Body of pancreas (tissue), 4 donors: Measurements from ENCODE around the gene AGT. TPM values are rescaled to one million over a fixed set of nuclear protein-coding genes. Genes with fewer than 3 reads are reported as not detected.

Experiments used
- ATAC-seq: fragments of 150-250 bp; one replicate; pipeline ENCODE4 v1.9.1; 2016
- DNase-seq, 4 donors: peaks; one replicate each; pipeline ENCODE4 v3.0.0-alpha.2; 2019
- H3K27ac ChIP-seq, 4 donors: fragments of 200-600 bp; sonication (generic); 1 replicate in 3 of 4; 2 replicates in 1 of 4; pipeline versions ENCODE4 v1.5.1 to v1.6.1; 2016 to 2019; ENCODE audit warnings: mild to moderate bottlenecking in 1 of 4, mixed read lengths in 1 of 4, moderate library complexity in 1 of 4
- H3K27me3 ChIP-seq, 2 donors: fragments of 200-600 bp; sonication (generic); one replicate each; pipeline ENCODE4 v1.6.0; 2016; ENCODE audit warnings: mild to moderate bottlenecking in 1 of 2
- H3K36me3 ChIP-seq, 2 donors: fragments of 200-600 bp; sonication (generic); replicated peaks in 1 of 2; 2 replicates each; pipeline ENCODE4 v1.5.1; 2016; ENCODE audit warnings: low read depth in 2 of 2; ENCODE audit not compliant: insufficient read depth in 1 of 2
- H3K4me1 ChIP-seq: fragments of 200-600 bp; sonication (generic); one replicate; pipeline ENCODE4 v1.6.0; 2016
- H3K4me3 ChIP-seq, 2 donors: fragments of 200-600 bp; sonication (generic); 1 replicate in 1 of 2; 2 replicates in 1 of 2; pipeline ENCODE4 v1.5.1; 2016 to 2019
- H3K9me3 ChIP-seq, 3 donors: fragments of 200-600 bp; sonication (generic); 1 replicate in 2 of 3; 2 replicates in 1 of 3; pipeline ENCODE4 v1.5.1; 2016
- POLR2A ChIP-seq, 3 donors: fragments of 450-650 bp; IDR thresholded peaks; one replicate each; pipeline ENCODE4 v1.6.1; 2016; ENCODE audit warnings: antibody characterized with exemption in 3 of 3, mild to moderate bottlenecking in 2 of 3
- WGBS, 2 donors: methylation state at CpG; one replicate each; pipeline ENCODE4 v1.1.5; 2017; 5-methylcytosine and 5-hydroxymethylcytosine counted together
- intact Hi-C: fragments of 100-400 bp; cut with DNase I; formaldehyde crosslinking; loops from one replicate; pipeline ENCODE4 v1.15.1; 2023
- total RNA-seq, 2 donors: library from RNA; depleted of rRNA; stranded (reverse); fragments of >200 nt; gene quantifications; one replicate each; pipeline ENCODE4 v1.1.0, GENCODE V29; 2016
- TF ChIP-seq, protein P1 (sequence below), 7 experiments: fragments of 450-650 bp in 4 of 7; fragments of 200-600 bp in 3 of 7; sonication (generic) in 3 of 7; IDR thresholded peaks; one replicate each; pipeline ENCODE4 v1.5.1; 2016 to 2019; ENCODE audit warnings: antibody characterized with exemption in 7 of 7

AGT gene
- total RNA-seq, 2 donors from 2014 or later: 5.6 to 11.2 TPM

GRCh38 chr1:230680300-230681025 is 33.5 kb downstream of the AGT start:
- DNase-seq (no peak), ATAC-seq (no peak)
- Histone ChIP-seq H3K36me3 (peaks cover 0 to 16% of the 10 kb centered on the region in 2 donors), H3K9me3 (no peaks in the 10 kb centered on the region), H3K27ac (no peak overlapping the region), H3K27me3 (no peaks in the 10 kb centered on the region), H3K4me3 (no peak overlapping the region), H3K4me1 (peaks cover 25% of the 10 kb centered on the region)
- intact Hi-C loops: no loop called here
- TF ChIP-seq, protein P1, sequence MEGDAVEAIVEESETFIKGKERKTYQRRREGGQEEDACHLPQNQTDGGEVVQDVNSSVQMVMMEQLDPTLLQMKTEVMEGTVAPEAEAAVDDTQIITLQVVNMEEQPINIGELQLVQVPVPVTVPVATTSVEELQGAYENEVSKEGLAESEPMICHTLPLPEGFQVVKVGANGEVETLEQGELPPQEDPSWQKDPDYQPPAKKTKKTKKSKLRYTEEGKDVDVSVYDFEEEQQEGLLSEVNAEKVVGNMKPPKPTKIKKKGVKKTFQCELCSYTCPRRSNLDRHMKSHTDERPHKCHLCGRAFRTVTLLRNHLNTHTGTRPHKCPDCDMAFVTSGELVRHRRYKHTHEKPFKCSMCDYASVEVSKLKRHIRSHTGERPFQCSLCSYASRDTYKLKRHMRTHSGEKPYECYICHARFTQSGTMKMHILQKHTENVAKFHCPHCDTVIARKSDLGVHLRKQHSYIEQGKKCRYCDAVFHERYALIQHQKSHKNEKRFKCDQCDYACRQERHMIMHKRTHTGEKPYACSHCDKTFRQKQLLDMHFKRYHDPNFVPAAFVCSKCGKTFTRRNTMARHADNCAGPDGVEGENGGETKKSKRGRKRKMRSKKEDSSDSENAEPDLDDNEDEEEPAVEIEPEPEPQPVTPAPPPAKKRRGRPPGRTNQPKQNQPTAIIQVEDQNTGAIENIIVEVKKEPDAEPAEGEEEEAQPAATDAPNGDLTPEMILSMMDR (IDR thresholded peaks at IDR 0.05): no peak
- no peak for TF ChIP-seq POLR2A (IDR thresholded peaks at IDR 0.05)
- WGBS, 2 donors: 21 to 38% methylated on average over 4 of the region's 4 CpGs

- Histone ChIP-seq H3K4me1 (peaks cover 25% of the 10 kb centered on the region), H3K27ac (no peak overlapping the region), H3K9me3 (no peaks in the 10 kb centered on the region), H3K4me3 (no peak overlapping the region), H3K27me3 (no peaks in the 10 kb centered on the region), H3K36me3 (peaks cover 0 to 12% of the 10 kb centered on the region in 2 donors)
- no peak for DNase-seq
- TF ChIP-seq POLR2A (IDR thresholded peaks at IDR 0.05): no peak
- TF ChIP-seq, protein P1 (IDR thresholded peaks at IDR 0.05): no peak
- WGBS, 2 donors: 89 to 92% methylated on average over 2 of the region's 2 CpGs
- intact Hi-C loops: no loop called here
- ATAC-seq: no peak
Observed at GRCh38 chr1:230679825-230680224, 34.1 kb downstream of the AGT start.

GRCh38 chr1:230679192-230679591 is 34.7 kb downstream of the AGT start:
- no peak for DNase-seq
- TF ChIP-seq, protein P1 (IDR thresholded peaks at IDR 0.05): no peak
- TF ChIP-seq POLR2A (IDR thresholded peaks at IDR 0.05): no peak
- Histone ChIP-seq H3K27me3 (no peaks in the 10 kb centered on the region), H3K36me3 (peaks cover 0 to 10% of the 10 kb centered on the region in 2 donors), H3K27ac (no peak overlapping the region), H3K4me1 (peaks cover 25% of the 10 kb centered on the region), H3K4me3 (no peak overlapping the region), H3K9me3 (no peaks in the 10 kb centered on the region)
- intact Hi-C loops: no loop called here
- WGBS, 2 donors: 74 to 84% methylated on average over 3 of the region's 3 CpGs
- no peak for ATAC-seq

DNA sequence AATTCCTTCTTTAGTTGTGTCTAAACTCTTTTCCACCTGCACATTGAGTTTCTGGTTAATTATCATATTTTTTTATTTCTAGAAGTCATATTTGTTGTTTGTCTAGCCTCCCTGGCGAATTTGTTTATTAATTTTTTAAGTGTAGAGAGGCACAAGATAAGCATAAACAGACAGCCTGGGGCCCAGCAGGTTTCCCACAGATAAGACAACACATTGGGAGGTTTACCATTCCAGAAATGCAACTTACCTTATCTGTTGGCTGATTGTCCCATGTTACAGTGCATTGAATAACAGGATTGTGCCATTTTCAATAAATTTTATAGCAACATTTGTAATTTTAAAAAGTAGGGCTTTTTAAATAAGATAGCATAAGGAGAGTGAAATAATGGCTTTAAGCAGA is 36.7 kb downstream of the AGT start:
- no peak for DNase-seq
- H3K9me3 ChIP-seq: no peaks in the 10 kb centered on the region
- TF ChIP-seq, protein P1 (IDR thresholded peaks at IDR 0.05): no peak
- no peak for TF ChIP-seq POLR2A (IDR thresholded peaks at IDR 0.05)
- ATAC-seq: no peak
- intact Hi-C loops: no loop called here
- H3K27ac ChIP-seq: no peak overlapping the region
- peaks cover 42% of the 10 kb centered on the region for H3K4me1 ChIP-seq
- H3K27me3 ChIP-seq: no peaks in the 10 kb centered on the region
- WGBS, 2 donors: 69 to 81% methylated on average over 1 of the region's 1 CpG
- H3K36me3 ChIP-seq: peaks cover 0 to 2% of the 10 kb centered on the region in 2 donors
- no peak overlapping the region for H3K4me3 ChIP-seq

- no peak for DNase-seq
- Histone ChIP-seq H3K4me1 (peaks cover 19% of the 10 kb centered on the region), H3K4me3 (no peak overlapping the region), H3K9me3 (no peaks in the 10 kb centered on the region), H3K27ac (no peak overlapping the region), H3K27me3 (no peaks in the 10 kb centered on the region), H3K36me3 (peaks cover 0 to 10% of the 10 kb centered on the region in 2 donors)
- no peak for ATAC-seq
- 84 to 91% methylated on average over 2 of the region's 2 CpGs for WGBS, 2 donors
- no peak for TF ChIP-seq POLR2A (IDR thresholded peaks at IDR 0.05)
- TF ChIP-seq, protein P1 (IDR thresholded peaks at IDR 0.05): no peak
- intact Hi-C loops: no loop called here
Observed at GRCh38 chr1:230674581-230674980, 39.3 kb downstream of the AGT start.
